IPS-18a (cell line): ENCODE data around the gene CCDC7.
"Not testable (repeated sequence)": the region's sequence is repeated elsewhere in the genome, so short reads cannot be mapped to it uniquely, and the experiment has no call there.

Source experiments
- H3K27ac ChIP-seq: one replicate; pipeline ENCODE4 v1.5.1; 2013; ENCODE audit warnings: low read length
- H3K27me3 ChIP-seq: one replicate; pipeline ENCODE4 v1.6.1; 2013; ENCODE audit warnings: mild to moderate bottlenecking, low read length; ENCODE audit not compliant: control insufficient read depth, insufficient read depth
- H3K36me3 ChIP-seq: one replicate; pipeline ENCODE4 v1.6.1; 2013; ENCODE audit warnings: low read depth, low read length; ENCODE audit not compliant: control insufficient read depth
- H3K4me1 ChIP-seq: one replicate; pipeline ENCODE4 v1.6.1; 2013; ENCODE audit warnings: low read depth, low read length; ENCODE audit not compliant: control insufficient read depth
- H3K4me3 ChIP-seq: one replicate; pipeline ENCODE4 v1.5.1; 2013; ENCODE audit warnings: low read length
- H3K9ac ChIP-seq: one replicate; pipeline ENCODE4 v1.6.1; 2013; ENCODE audit warnings: mild to moderate bottlenecking, low read length, moderate library complexity
- H3K9me3 ChIP-seq: one replicate; pipeline ENCODE4 v1.6.1; 2013; ENCODE audit warnings: low read depth, low read length; ENCODE audit not compliant: control insufficient read depth

Gene CCDC7

DNA sequence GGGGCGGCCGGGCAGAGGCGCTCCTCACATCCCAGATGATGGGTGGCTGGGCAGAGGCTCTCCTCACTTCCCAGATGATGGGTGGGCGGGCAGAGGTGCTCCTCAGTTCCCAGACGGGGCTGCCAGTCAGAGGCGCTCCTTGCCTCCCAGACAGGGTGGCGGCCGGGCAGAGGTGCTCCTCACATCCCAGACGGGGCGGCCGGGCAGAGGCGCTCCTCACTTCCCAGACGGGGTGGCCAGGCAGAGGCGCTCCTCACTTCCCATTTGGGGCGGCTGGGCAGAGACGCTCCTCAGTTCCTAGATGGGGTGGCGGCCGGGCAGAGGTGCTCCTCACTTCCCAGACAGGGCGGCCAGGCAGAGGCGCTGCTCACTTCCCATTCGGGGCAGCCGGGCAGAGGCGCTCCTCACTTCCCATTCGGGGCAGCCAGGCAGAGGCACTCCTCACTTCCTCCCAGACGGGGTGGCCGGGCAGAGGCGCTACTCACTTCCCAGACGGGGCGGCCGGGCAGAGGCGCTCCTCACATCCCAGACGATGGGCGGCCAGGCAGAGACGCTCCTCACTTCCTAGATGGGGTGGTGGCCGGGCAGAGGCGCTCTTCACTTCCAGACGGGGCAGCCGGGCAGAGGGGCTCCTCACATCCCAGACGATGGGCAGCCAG lies 60.0 kb downstream of the CCDC7 start:
- not testable (repeated sequence) for H3K4me3 ChIP-seq

DNA sequence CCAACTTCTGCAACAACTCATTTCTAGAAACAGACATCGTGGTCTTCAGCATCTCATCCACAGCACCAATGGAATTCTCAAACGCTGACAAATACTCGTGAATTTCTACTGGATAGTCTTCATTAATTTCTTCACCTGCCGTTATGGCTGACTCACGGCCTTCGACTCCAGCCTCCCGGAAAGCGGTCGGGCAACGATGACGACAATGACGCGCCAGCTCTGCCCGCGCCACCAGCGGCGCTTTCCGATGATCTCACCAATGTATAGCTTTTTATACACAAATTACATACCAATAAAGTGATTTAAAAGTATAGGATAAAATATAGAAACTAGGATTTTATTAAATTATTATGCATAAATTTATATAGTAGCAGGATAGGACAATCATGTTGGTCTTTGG lies 65.7 kb downstream of the CCDC7 start:
- no peaks in the 10 kb centered on the region for H3K4me1 ChIP-seq
- H3K36me3 ChIP-seq = no peaks in the 10 kb centered on the region
- H3K9me3 ChIP-seq = no peaks in the 10 kb centered on the region
- H3K27ac ChIP-seq = no peak overlapping the region
- H3K27me3 ChIP-seq = no peaks in the 10 kb centered on the region
- no peak overlapping the region for H3K9ac ChIP-seq
- no peak overlapping the region for H3K4me3 ChIP-seq

More for the DNA sequence above, 60.0 kb downstream of the CCDC7 start:
- not testable (repeated sequence) for H3K9ac ChIP-seq, H3K27me3 ChIP-seq, H3K36me3 ChIP-seq, H3K9me3 ChIP-seq, H3K27ac ChIP-seq, H3K4me1 ChIP-seq

DNA sequence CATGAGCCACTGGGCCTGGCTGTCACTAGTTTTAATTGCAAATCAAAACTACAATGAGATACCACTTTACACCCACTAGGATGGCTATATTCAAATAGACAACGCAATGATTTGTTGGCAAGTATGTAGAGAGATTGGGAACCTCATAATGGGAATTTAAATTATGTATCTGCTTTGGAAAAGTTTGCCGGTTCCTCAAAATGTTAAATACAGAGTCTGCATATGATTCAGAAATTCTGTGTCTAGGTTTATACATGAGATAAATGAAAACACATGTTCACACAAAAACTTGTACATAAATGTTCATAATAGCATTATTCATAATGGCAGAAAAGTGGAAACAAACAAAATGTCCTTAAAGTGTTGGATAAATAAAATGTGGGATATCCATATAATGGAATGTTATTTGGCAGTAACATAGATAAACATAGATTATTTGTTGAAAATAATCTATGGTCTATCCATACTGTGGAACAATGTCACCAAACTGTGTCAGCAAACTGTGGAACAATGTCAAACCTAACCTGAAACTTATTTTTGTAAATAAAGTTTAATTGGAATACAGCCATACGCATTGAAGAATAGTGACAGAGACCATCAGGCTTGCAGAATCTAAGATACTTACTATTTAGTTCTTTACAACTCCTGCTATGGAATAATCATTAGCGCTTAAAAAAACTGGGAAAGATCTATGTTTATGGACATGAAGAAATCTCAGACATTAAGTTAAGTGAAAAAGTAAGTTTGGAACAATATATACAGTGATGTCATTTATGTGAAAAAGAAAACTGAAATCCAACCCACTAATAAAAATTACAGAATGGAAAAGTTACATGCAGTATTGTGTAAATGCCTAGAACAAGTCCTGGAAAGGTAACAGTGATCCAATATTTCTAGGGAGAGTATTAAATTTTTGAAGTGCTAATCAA lies 70.9 kb downstream of the CCDC7 start:
- Histone ChIP-seq H3K4me3 (no peak overlapping the region), H3K9ac (no peak overlapping the region), H3K4me1 (no peaks in the 10 kb centered on the region), H3K27me3 (no peaks in the 10 kb centered on the region), H3K27ac (no peak overlapping the region), H3K36me3 (no peaks in the 10 kb centered on the region), H3K9me3 (no peaks in the 10 kb centered on the region)

DNA sequence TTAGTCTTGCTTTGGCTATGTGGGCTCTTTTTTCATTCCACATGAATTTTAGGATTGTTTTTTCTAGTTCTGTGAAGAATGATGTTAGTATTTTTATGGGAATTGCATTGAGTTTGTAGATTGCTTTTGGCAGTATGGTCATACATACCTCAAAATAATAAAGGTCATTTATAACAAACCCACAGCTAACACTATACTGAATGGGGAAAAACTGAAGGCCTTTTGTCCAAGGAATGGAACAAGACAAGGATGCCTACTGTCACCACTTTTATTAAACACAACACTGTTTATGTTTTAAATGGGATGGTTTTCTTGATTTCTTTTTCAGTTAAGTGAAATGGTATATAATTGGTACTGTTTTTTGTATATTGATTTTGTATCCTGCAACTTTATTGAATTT lies 84.3 kb downstream of the CCDC7 start:
- H3K4me3 ChIP-seq = no peak overlapping the region
- no peaks in the 10 kb centered on the region for H3K4me1 ChIP-seq
- H3K9ac ChIP-seq = no peak overlapping the region
- no peak overlapping the region for H3K27ac ChIP-seq
- H3K9me3 ChIP-seq = no peaks in the 10 kb centered on the region
- H3K27me3 ChIP-seq = no peaks in the 10 kb centered on the region
- H3K36me3 ChIP-seq = no peaks in the 10 kb centered on the region

DNA sequence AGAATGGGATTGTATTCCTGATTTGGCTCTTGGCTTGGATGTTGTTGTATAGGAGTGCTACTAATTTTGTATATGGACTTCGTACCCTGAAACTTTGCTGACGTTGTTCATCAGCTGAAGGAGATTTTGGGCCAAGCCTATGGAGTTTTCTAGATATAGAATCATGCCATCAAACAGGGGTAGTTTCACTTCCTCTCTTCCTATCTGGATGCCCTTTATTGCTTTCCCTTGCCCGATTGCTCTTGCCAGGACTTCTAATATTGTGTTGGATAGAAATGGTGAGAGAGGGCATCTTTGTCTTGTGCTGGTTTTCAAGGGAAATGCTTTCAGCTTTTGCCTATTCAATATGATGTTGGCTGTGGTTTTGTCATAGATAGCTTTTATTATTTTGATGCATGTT lies 92.3 kb downstream of the CCDC7 start:
- H3K4me3 ChIP-seq = no peak overlapping the region
- H3K27ac ChIP-seq = no peak overlapping the region
- no peaks in the 10 kb centered on the region for H3K9me3 ChIP-seq
- H3K9ac ChIP-seq = no peak overlapping the region
- H3K27me3 ChIP-seq = no peaks in the 10 kb centered on the region
- no peaks in the 10 kb centered on the region for H3K4me1 ChIP-seq
- H3K36me3 ChIP-seq = no peaks in the 10 kb centered on the region

DNA sequence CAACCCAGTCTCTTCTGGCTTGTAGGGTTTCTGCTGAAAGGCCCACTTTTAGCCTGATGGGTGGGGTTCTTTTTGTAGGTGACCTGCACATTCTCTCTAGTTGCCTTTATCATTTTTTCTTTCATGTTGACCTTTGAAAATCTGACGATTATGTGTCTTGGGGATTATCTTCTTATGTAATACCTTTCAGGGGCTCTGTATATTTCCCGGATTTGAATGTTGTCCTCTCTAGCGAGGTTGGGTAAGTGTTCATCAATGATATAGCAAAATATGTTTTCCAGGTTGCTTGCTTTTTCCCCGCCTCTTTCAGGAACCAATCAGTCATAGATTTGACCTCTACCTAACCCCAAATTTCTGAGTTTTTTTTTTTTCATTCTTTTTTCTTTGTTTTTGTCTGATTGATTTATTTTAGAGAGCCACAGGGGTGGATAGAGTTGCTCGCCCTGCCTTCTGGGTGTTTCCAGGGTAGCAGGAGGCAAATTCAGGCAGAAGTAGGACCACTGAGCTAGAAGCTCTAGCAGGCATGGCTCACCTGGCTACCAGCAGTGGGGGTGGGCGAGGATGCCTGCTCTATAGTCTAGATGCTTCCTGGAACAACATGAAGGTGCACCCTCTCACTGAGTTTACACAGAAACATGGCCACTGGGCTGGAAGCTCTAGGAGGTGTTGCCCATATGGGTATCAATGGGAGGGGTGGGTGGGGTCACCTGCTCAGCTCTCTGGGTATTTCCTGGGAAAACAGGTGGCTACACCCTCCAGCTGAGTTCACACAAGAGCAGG lies 94.9 kb downstream of the CCDC7 start:
- Histone ChIP-seq H3K9me3 (no peaks in the 10 kb centered on the region), H3K27me3 (no peaks in the 10 kb centered on the region), H3K4me1 (no peaks in the 10 kb centered on the region), H3K9ac (no peak overlapping the region), H3K27ac (no peak overlapping the region), H3K4me3 (no peak overlapping the region), H3K36me3 (no peaks in the 10 kb centered on the region)

DNA sequence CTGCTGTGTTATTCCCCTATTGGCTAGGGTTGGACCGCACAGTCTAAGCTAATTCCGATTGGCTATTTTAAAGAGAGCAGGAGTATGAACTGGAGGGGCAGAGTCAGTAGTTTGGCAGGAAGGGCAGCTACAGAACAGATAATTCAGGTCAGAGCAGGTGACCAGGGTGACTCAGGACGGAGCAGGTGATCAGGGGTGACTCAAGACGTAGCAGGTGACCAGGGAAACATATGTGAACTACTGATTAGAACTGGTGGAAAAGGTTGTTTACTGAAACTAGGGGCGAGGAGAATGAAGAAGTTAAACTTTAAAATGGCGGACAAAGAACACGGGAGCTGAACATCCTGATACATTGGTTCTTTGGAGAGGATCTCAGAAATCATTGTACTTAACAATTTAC lies 102.3 kb downstream of the CCDC7 start:
- Histone ChIP-seq H3K9ac (no peak overlapping the region), H3K36me3 (no peaks in the 10 kb centered on the region), H3K4me1 (no peaks in the 10 kb centered on the region), H3K27ac (no peak overlapping the region), H3K4me3 (no peak overlapping the region), H3K9me3 (no peaks in the 10 kb centered on the region), H3K27me3 (no peaks in the 10 kb centered on the region)

DNA sequence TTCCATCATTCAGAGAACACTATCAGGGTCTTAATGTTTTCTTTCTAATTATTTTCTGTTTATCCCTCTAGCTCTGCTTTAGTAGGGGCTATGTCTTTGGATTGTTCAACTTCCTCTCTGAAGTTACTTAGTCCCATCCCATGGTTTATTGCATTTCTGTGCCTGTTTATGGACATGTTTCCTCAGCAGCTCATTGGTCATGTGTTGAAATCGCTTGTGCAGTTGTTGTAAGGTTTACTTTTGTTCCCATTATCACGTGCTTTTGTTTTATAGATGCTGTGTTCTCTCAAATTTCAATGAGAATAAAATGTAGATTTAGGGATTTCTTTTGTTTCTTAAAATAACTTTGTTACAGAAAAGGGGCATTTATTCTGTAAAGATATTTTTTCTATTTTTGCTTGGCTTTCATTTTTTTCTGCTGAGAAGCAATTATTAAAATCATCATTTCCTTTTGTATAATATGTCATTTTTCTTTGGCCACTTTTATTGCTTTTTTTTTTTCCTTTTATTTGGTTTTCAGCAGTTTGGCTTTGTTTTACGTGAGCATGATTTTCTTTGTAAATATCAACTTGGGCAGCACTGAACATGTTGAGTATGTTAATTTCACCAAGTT lies 110.9 kb downstream of the CCDC7 start:
- Histone ChIP-seq H3K9ac (no peak overlapping the region), H3K36me3 (no peaks in the 10 kb centered on the region), H3K4me3 (no peak overlapping the region), H3K9me3 (peaks cover 4% of the 10 kb centered on the region), H3K4me1 (no peaks in the 10 kb centered on the region), H3K27me3 (no peaks in the 10 kb centered on the region), H3K27ac (no peak overlapping the region)

DNA sequence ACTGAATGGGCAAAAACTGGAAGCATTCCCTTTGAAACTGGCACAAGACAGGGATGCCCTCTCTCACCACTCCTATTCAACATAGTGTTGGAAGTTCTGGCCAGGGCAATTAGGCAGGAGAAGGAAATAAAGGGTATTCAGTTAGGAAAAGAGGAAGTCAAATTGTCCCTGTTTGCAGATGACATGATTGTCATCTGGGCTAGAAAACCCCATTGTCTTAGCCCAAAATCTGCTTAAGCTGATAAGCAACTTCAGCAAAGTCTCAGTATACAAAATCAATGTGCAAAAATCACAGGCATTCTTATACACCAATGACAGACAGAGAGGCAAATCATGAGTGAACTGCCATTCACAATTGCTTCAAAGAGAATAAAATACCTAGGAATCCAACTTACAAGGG lies 116.8 kb downstream of the CCDC7 start:
- not testable (repeated sequence) for H3K9me3 ChIP-seq, H3K4me3 ChIP-seq, H3K4me1 ChIP-seq, H3K36me3 ChIP-seq, H3K27me3 ChIP-seq, H3K9ac ChIP-seq, H3K27ac ChIP-seq

DNA sequence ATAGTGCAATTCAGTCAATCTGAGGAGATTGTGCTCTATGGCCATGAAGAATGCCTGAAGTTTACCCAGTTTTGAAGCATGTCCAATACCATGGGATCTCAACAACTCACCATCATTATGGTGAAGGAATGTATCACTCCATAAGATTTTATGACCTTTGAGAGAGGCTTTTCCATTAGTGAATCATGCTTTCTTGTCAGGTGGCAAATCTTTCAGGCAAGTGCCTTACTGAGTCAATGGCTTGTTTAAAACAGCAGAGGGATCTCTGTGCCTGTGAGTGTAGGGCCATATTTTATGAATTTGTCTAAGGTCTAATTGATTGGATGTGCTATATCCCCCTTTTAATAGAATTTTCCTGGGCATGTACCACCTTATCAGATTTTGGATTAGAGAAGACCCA lies 131.5 kb downstream of the CCDC7 start:
- Histone ChIP-seq H3K9me3 (no peaks in the 10 kb centered on the region), H3K9ac (no peak overlapping the region), H3K27ac (no peak overlapping the region), H3K4me1 (no peaks in the 10 kb centered on the region), H3K27me3 (no peaks in the 10 kb centered on the region), H3K4me3 (no peak overlapping the region), H3K36me3 (no peaks in the 10 kb centered on the region)

DNA sequence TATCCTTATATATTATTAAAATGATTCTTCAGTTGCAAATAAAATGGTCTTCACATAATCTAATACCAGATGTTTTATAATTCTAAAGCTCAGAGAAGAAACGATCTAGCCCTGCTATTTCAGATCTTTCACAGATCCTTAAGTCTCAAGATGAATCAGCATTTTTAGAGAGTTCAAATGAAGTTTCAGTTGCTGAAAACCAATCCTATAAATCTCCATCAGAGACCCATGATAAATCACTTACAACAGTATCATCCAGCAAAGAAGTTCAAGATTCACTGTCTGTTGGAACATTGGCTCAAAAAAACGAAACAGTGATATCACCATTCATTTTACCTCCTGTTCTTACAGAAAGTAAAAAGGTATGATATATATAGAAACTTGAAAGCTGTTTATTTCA lies 137.0 kb downstream of the CCDC7 start:
- Histone ChIP-seq H3K27me3 (no peaks in the 10 kb centered on the region), H3K27ac (no peak overlapping the region), H3K4me3 (no peak overlapping the region), H3K9ac (no peak overlapping the region), H3K36me3 (no peaks in the 10 kb centered on the region), H3K9me3 (no peaks in the 10 kb centered on the region), H3K4me1 (no peaks in the 10 kb centered on the region)
